Measurements from ENCODE around the gene NUTM2B.
"Not testable (repeated sequence)": the region's sequence is repeated elsewhere in the genome, so short reads cannot be mapped to it uniquely, and the experiment has no call there.

NUTM2B gene

GRCh38 chr10:79744844-79745243 lies 41.8 kb downstream of the NUTM2B start:
- DNase-seq (ENCODE audit: low read depth in 4 of 4, low spot score in 1 of 4): not testable (repeated sequence)

- not testable (repeated sequence) for DNase-seq (ENCODE audit: low read depth in 4 of 4, low spot score in 1 of 4)
Measured at GRCh38 chr10:79748510-79748909, 45.5 kb downstream of the NUTM2B start.

GRCh38 chr10:79753601-79754000 lies 50.6 kb downstream of the NUTM2B start:
- not testable (repeated sequence) for DNase-seq (ENCODE audit: low read depth in 4 of 4, low spot score in 1 of 4)

GRCh38 chr10:79758297-79758993 lies 55.4 kb downstream of the NUTM2B start:
- DNase-seq (ENCODE audit: low read depth in 4 of 4, low spot score in 1 of 4): not testable (repeated sequence)
